Brain microvascular endothelial cell (primary cell): ENCODE results near the gene POLR3H.
"Not testable (repeated sequence)": the region's sequence is repeated elsewhere in the genome, so short reads cannot be mapped to it uniquely, and the experiment has no call there.

Source experiments
- DNase-seq: peaks from one replicate; pipeline ENCODE4 v3.0.0-alpha.2; 2020
- H3K27ac ChIP-seq: fragments of 250-450 bp; sonication (Bioruptor Pico); 2 replicates; pipeline ENCODE4 v1.5.1; 2020; ENCODE audit warnings: mild to moderate bottlenecking, moderate library complexity
- H3K27me3 ChIP-seq: fragments of 250-450 bp; sonication (Bioruptor Pico); replicated peaks from 2 replicates; pipeline ENCODE4 v1.5.1; 2020; ENCODE audit warnings: mild to moderate bottlenecking
- H3K36me3 ChIP-seq: fragments of 250-450 bp; sonication (Bioruptor Pico); replicated peaks from 2 replicates; pipeline ENCODE4 v1.5.1; 2020; ENCODE audit warnings: mild to moderate bottlenecking
- H3K4me3 ChIP-seq: 2 replicates; pipeline ENCODE4 v1.5.1; 2011; ENCODE audit warnings: low read depth, mild to moderate bottlenecking, control low read depth, low read length, moderate library complexity
- CTCF ChIP-seq: IDR thresholded peaks from 2 replicates; pipeline ENCODE4 v1.5.1; 2011; ENCODE audit warnings: low read depth, mild to moderate bottlenecking, moderate library complexity, low read length, control low read depth, inconsistent platforms; ENCODE audit errors: missing control alignments
- in situ Hi-C: cut with HindIII; loops from 2 replicates; pipeline ENCODE4 v1.10.0; 2017; ENCODE audit warnings: low sequenced_read_pairs, low pct_ligation_motif_present

POLR3H gene

GRCh38 chr22:41543854-41544670 is at the start of gene POLR3H:
Gene POLR3H, minus strand, starts transcription at chr22:41544470. Its CDS starts 369 bp downstream, at chr22:41544101.
- H3K27me3 ChIP-seq = no peaks in the 10 kb centered on the region
- H3K36me3 ChIP-seq = peaks cover 4% of the 10 kb centered on the region
- DNase-seq = peak; percentile 98
- peak within 1 kb of the TSS; percentile 57 for H3K27ac ChIP-seq
- H3K4me3 ChIP-seq = peak within 1 kb of the TSS; percentile 91
- in situ Hi-C loops = no loop called here
- TF ChIP-seq CTCF = peak; percentile 62

- H3K27me3 ChIP-seq, H3K27ac ChIP-seq, H3K4me3 ChIP-seq, DNase-seq, H3K36me3 ChIP-seq, in situ Hi-C loops: not testable (repeated sequence)
Measured at GRCh38 chr22:41593336-41593960, 49.2 kb upstream of the POLR3H start.

DNA sequence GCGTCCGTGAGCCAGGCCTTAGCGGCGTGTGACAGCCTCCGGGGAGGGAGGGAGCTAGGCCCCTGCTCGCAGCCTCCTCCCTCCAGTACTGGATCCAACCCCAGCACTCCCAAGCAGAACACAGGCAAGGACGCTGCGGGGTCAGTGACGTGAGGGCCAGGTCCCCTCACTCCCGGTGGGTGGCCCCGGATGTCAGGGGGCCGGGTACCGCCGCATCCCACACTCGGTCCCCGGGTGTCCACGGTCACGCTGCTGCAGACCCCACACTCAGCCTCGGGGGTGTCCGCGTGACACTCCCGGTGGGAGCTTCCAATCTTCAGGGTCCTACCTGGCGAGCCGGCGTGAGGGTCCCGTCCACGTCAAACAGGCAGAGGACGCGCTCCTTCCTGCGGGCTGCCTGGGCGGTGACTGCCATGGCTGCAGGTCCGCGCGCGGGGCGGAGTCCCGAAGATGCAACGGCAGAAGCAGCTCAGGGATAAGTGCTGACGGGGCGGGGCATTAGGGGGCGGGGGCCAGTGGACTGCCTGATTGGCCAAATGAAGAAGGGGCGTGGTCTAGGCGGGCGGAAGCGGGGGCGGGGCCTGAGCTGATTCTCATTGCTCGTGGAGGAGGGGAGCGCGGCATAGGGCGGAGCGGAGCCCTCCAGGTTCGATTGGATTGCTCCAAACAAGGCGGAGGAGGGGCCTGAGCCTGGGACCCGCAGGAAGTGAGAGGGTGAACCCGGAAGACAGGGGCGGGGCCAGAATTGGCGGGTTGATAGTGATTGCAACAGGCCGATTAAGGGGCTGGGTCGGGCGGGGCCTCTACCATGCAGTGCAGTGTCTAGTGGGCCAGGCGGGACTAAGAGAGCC is 45.3 kb upstream of the POLR3H start, which contains the start of gene PMM1:
PMM1 (minus strand) TSS at position 450 of the 851 bp plus-strand sequence; CDS start at position 415, 35 bp downstream.
- no peaks in the 10 kb centered on the region for H3K27me3 ChIP-seq
- H3K4me3 ChIP-seq = peak within 1 kb of the TSS; percentile 96
- DNase-seq = peak; percentile 100
- in situ Hi-C loops = no loop called here
- peaks cover 2% of the 10 kb centered on the region for H3K36me3 ChIP-seq
- peak within 1 kb of the TSS; percentile 36 for H3K27ac ChIP-seq
- TF ChIP-seq CTCF = no peak

- in situ Hi-C loops = no loop called here
- no peak overlapping the region for H3K4me3 ChIP-seq
- no peak overlapping the region for H3K27ac ChIP-seq
- DNase-seq = no peak
- no peak for TF ChIP-seq CTCF
- H3K36me3 ChIP-seq = peaks cover 16% of the 10 kb centered on the region
- no peaks in the 10 kb centered on the region for H3K27me3 ChIP-seq
Measured at GRCh38 chr22:41587347-41587723, 43.1 kb upstream of the POLR3H start.

DNA sequence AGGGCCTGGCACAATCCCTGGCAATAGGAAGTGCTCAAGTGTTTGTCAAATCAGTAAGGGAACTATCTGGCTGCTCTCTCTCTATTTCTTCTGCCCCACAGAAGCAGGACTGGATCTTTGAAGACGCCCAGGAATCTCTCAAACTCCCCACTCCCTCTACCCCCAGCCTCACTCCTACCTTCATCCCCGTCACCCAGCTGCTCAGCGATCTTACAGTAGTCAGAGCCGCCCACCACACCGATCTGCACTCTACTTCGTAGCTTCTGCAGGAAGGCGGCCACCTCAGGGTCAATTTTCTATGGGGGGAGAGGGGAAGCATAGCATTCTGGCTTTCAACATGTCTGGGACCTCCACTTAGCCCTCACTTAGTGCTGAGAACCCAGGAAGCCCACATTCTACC is 41.6 kb upstream of the POLR3H start:
- in situ Hi-C loops = no loop called here
- Histone ChIP-seq H3K27ac (no peak overlapping the region), H3K4me3 (no peak overlapping the region), H3K27me3 (no peaks in the 10 kb centered on the region), H3K36me3 (peaks cover 21% of the 10 kb centered on the region)
- DNase-seq = no peak
- TF ChIP-seq CTCF = no peak

DNA sequence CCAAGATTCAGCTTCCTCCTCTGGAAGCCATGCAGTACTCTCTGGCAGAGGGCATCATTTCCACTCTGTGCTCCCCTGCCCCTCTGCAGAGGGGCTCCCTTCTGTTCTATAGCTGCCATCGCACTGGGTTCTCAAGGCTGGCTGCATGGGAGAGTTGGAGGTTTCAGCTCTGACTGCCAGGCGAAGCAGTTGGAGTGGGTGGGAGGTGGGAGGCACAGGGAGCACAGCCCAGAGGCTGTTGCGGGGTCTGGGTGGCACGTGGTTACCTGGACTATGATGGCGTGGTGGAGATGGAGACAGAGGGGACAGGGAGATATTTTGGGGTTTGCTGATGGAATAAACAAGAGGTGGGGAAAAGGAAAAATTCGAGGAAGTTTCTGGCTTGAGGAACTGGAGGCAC is 40.6 kb upstream of the POLR3H start:
- Histone ChIP-seq H3K27ac (no peak overlapping the region), H3K27me3 (no peaks in the 10 kb centered on the region), H3K4me3 (no peak overlapping the region), H3K36me3 (peaks cover 26% of the 10 kb centered on the region)
- TF ChIP-seq CTCF = no peak
- no peak for DNase-seq
- in situ Hi-C loops = no loop called here
